ENCODE data around the gene NCKAP5.

The NCKAP5 gene

GRCh38 chr2:133193544-133194361 is 374.5 kb downstream of the NCKAP5 start:
- no peak for DNase-seq

- no peak for DNase-seq
Observed at GRCh38 chr2:133192028-133192427, 376.2 kb downstream of the NCKAP5 start.

GRCh38 chr2:133177196-133177595 is 391.1 kb downstream of the NCKAP5 start:
- no peak for DNase-seq

GRCh38 chr2:133175926-133176325 is 392.3 kb downstream of the NCKAP5 start:
- no peak for DNase-seq

GRCh38 chr2:133173224-133173623 is 395.0 kb downstream of the NCKAP5 start:
- no peak for DNase-seq

GRCh38 chr2:133171393-133172004 is 396.8 kb downstream of the NCKAP5 start:
- peak; percentile 31 for DNase-seq

- DNase-seq, result no peak
Observed at GRCh38 chr2:133169274-133169912, 398.9 kb downstream of the NCKAP5 start.

GRCh38 chr2:133167990-133168389 is 400.3 kb downstream of the NCKAP5 start:
- no peak for DNase-seq

GRCh38 chr2:133167223-133167622 is 401.0 kb downstream of the NCKAP5 start:
- no peak for DNase-seq

- DNase-seq, result no peak
Observed at GRCh38 chr2:133166031-133166430, 402.2 kb downstream of the NCKAP5 start.

- no peak for DNase-seq
Observed at GRCh38 chr2:133163111-133163510, 405.2 kb downstream of the NCKAP5 start.

GRCh38 chr2:133158442-133158841 is 409.8 kb downstream of the NCKAP5 start:
- no peak for DNase-seq

GRCh38 chr2:133158024-133158423 is 410.2 kb downstream of the NCKAP5 start:
- no peak for DNase-seq

GRCh38 chr2:133157141-133157540 is 411.1 kb downstream of the NCKAP5 start:
- DNase-seq, result no peak

- no peak for DNase-seq
Observed at GRCh38 chr2:133152801-133153200, 415.5 kb downstream of the NCKAP5 start.

- DNase-seq, result no peak
Observed at GRCh38 chr2:133148187-133148586, 420.1 kb downstream of the NCKAP5 start.

- no peak for DNase-seq
Observed at GRCh38 chr2:133146893-133147292, 421.4 kb downstream of the NCKAP5 start.

- no peak for DNase-seq
Observed at GRCh38 chr2:133143645-133144044, 424.6 kb downstream of the NCKAP5 start.

GRCh38 chr2:133142087-133142486 is 426.2 kb downstream of the NCKAP5 start:
- DNase-seq, result no peak

GRCh38 chr2:133140620-133141019 is 427.6 kb downstream of the NCKAP5 start:
- DNase-seq, result no peak

GRCh38 chr2:133139847-133140533 is 428.3 kb downstream of the NCKAP5 start:
- no peak for DNase-seq

GRCh38 chr2:133138693-133139092 is 429.6 kb downstream of the NCKAP5 start:
- DNase-seq, result no peak

- no peak for DNase-seq
Observed at GRCh38 chr2:133135035-133135654, 433.1 kb downstream of the NCKAP5 start.
